ENCODE data around the gene MRPL18. TPM values are rescaled to one million over a fixed set of nuclear protein-coding genes. Genes with fewer than 3 reads are reported as not detected.
"Not testable (repeated sequence)": the region's sequence is repeated elsewhere in the genome, so short reads cannot be mapped to it uniquely, and the experiment has no call there.

Gene MRPL18
- total and polyA plus RNA-seq, 4 experiments from 2014 or later: 43.9 to 105 (median 56.8) TPM

DNA sequence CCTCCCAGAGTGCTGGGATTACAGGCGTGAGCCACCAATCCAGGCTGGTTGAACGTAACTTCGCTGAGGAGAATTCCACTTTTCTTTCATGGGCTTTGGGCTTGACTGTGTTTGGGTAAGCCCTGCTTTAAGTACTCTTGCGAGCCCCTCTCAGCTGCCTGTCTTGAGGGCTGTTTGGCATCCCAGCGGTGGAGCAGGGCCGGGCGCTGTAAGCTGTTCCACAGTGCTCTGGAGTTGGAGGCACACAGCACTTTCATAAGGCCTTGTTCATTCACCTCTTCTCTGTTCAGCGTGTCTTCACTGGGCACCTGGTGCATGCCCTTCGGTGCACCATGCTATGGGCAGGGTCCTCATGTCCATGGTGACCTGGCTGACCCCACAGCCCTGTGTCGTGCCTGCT, 31.5 kb downstream of the MRPL18 start:
- H3K27me3 ChIP-seq (ENCODE audit: insufficient read depth, low read length): no peaks in the 10 kb centered on the region
- Mint-ChIP-seq H3K36me3 (peaks cover 0 to 10% of the 10 kb centered on the region in 2 donors), H3K27ac (no peak overlapping the region), H3K9me3 (no peaks in the 10 kb centered on the region), H3K27me3 (no peaks in the 10 kb centered on the region), H3K4me3 (no peak overlapping the region), H3K4me1 (peaks cover 13 to 28% (median 15%) of the 10 kb centered on the region in 4 donors)
- no peaks in the 10 kb centered on the region for H3K36me3 ChIP-seq (ENCODE audit: insufficient read depth, low read length)
- POLR2A ChIA-PET (ENCODE audit: partially characterized antibody): interaction anchor here (2.8 kb wide), 1 partner anchor 32 kb away, joined by 23 read pairs; the partner anchor contains the start of genes MRPL18 and TCP1
- intact Hi-C loops (cut with micrococcal nuclease): no loop called here
- DNase-seq: no peak
- H3K4me3 ChIP-seq (ENCODE audit: low read length in 2 of 2): no peak overlapping the region
- H3K9me3 ChIP-seq (ENCODE audit: control insufficient read depth in 1 of 2, low read length in 2 of 2): no peaks in the 10 kb centered on the region
- H3K27ac ChIP-seq (ENCODE audit: low read depth, low read length): no peak overlapping the region
- H3K4me1 ChIP-seq (ENCODE audit: insufficient read depth, low read length): peaks cover 13% of the 10 kb centered on the region
- CTCF ChIA-PET (ENCODE audit: partially characterized antibody): interaction anchor here (2.4 kb wide), 2 partner anchors 101 to 131 kb away, joined by 7 to 9 read pairs; no protein-coding TSS in a partner anchor

DNA sequence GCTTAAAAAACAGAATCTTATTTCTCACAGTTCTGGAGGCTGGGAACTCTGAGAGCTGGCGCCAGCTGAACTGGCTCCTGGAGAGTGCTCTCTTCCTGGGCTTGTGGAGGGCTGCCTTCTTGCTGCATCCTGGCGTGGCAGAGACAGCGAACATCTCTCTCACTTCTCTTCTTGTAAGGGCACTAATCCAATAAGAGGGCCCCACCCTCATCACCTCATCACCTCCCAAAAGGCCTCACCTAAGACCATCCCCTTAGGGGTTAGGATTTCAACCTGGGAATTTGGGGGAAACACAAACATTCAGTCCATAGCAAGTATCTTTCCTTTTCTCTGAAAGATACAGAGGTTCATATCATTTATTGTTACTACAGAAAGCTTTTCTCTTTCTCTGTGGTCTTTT, 33.7 kb downstream of the MRPL18 start:
- H3K4me3 ChIP-seq (ENCODE audit: low read length in 2 of 2): no peak overlapping the region
- no peak overlapping the region for H3K27ac ChIP-seq (ENCODE audit: low read depth, low read length)
- H3K4me1 ChIP-seq (ENCODE audit: insufficient read depth, low read length): peaks cover 13% of the 10 kb centered on the region
- intact Hi-C loops (cut with micrococcal nuclease): no loop called here
- H3K27me3 ChIP-seq (ENCODE audit: insufficient read depth, low read length): no peaks in the 10 kb centered on the region
- H3K36me3 Mint-ChIP-seq: peaks cover 0 to 10% of the 10 kb centered on the region in 2 donors
- CTCF ChIA-PET (ENCODE audit: partially characterized antibody): no interaction called here
- H3K4me3 Mint-ChIP-seq: no peak overlapping the region
- DNase-seq: no peak
- no peaks in the 10 kb centered on the region for H3K9me3 ChIP-seq (ENCODE audit: control insufficient read depth in 1 of 2, low read length in 2 of 2)
- H3K9me3 Mint-ChIP-seq: no peaks in the 10 kb centered on the region
- POLR2A ChIA-PET (ENCODE audit: partially characterized antibody): no interaction called here
- H3K36me3 ChIP-seq (ENCODE audit: insufficient read depth, low read length): no peaks in the 10 kb centered on the region
- peak overlapping the region in 1 of 7 donors; percentile 23 for H3K27ac Mint-ChIP-seq
- peaks cover 13 to 28% (median 15%) of the 10 kb centered on the region in 4 donors for H3K4me1 Mint-ChIP-seq
- no peaks in the 10 kb centered on the region for H3K27me3 Mint-ChIP-seq

DNA sequence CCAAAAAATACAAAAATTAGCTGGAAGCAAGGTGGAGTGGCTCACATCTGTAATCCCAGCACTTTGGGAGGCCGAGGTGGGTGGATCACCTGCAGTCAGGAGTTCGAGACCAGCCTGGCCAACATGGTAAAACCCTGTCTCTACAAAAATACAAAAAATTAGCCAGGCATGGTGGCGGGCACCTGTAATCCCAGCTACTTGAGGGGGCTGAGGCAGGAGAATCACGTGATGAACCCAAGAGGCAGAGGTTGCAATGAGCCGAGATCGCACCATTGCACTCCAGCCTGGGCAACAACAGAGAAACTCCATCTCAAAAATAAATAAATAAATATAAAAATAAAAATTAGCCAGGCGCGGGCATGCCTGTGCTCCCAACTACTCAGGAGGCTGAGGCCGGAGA, 34.4 kb downstream of the MRPL18 start:
- H3K27ac Mint-ChIP-seq; DNase-seq; H3K36me3 ChIP-seq (ENCODE audit: insufficient read depth, low read length); CTCF ChIA-PET (ENCODE audit: partially characterized antibody); H3K4me3 ChIP-seq (ENCODE audit: low read length in 2 of 2); H3K9me3 Mint-ChIP-seq; intact Hi-C loops (cut with micrococcal nuclease); H3K27me3 Mint-ChIP-seq; POLR2A ChIA-PET (ENCODE audit: partially characterized antibody); H3K4me3 Mint-ChIP-seq; H3K27ac ChIP-seq (ENCODE audit: low read depth, low read length); H3K9me3 ChIP-seq (ENCODE audit: control insufficient read depth in 1 of 2, low read length in 2 of 2); H3K27me3 ChIP-seq (ENCODE audit: insufficient read depth, low read length); H3K4me1 ChIP-seq (ENCODE audit: insufficient read depth, low read length); H3K36me3 Mint-ChIP-seq: not testable (repeated sequence)
- H3K4me1 Mint-ChIP-seq: peaks cover 9 to 24% (median 11%) of the 10 kb centered on the region in 4 donors

DNA sequence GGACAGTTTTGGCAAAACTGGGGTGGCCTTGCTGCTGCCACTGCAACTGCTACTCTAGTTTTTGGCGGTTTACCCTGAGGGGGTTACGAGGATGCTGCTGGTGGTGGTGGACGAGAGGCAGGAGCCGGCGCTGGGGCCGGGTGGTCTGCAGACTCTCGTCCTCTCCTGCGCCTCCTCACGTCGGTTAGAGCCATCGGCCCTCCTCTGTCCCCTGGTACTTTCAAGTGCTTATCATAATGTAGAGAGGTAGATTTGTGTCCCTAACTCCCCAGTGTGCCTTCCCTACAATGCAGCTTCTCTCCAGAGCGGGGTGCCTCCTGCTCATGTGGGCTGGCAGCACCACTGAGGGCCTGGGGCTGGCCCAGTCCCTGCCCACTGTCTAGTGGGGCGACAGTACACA, 35.7 kb downstream of the MRPL18 start:
- Mint-ChIP-seq H3K9me3 (no peaks in the 10 kb centered on the region), H3K27me3 (peaks cover 0 to 1% of the 10 kb centered on the region in 2 donors), H3K36me3 (peaks cover 0 to 10% of the 10 kb centered on the region in 2 donors), H3K4me3 (no peak overlapping the region), H3K27ac (no peak overlapping the region), H3K4me1 (peaks cover 2 to 14% (median 2%) of the 10 kb centered on the region in 4 donors)
- Histone ChIP-seq H3K27ac (ENCODE audit: low read depth, low read length) (no peak overlapping the region), H3K36me3 (ENCODE audit: insufficient read depth, low read length) (no peaks in the 10 kb centered on the region), H3K4me3 (ENCODE audit: low read length in 2 of 2) (no peak overlapping the region), H3K9me3 (ENCODE audit: control insufficient read depth in 1 of 2, low read length in 2 of 2) (no peaks in the 10 kb centered on the region), H3K4me1 (ENCODE audit: insufficient read depth, low read length) (no peaks in the 10 kb centered on the region), H3K27me3 (ENCODE audit: insufficient read depth, low read length) (no peaks in the 10 kb centered on the region)
- ChIA-PET CTCF (ENCODE audit: partially characterized antibody) (no interaction called here), POLR2A (ENCODE audit: partially characterized antibody) (no interaction called here)
- intact Hi-C loops (cut with micrococcal nuclease): no loop called here
- no peak for DNase-seq

DNA sequence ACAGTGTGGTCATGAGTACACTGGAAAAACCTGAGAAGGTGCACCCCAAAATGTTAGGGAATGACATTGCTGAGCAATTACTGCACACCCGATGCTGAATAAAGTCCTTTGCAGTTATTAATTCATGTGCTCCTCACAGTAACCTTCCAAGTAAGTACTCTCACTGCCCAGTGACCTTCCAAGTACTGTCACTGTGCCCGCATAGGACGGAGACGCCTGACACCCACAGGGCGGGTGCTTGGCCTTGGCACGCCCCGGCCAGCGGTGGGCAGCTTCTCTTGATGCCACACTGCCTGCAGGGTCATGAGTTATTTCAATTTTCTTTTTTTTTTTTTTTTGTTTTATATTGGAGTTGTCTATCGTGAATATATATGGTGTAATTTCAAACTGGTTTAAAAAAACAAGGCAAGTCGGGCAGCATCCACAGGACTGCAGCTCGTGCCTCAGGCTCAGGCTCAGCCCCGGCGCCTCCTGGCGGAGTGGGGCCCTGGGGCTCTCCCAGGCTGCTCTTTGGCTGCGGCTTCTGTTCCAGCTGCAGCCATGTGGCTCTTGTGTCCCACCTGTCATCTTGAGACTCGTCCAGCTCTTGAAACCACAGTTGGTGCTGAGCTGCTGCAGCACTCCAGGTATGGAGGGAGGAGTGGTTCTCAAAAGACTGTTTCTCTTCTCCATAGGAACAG, 36.8 kb downstream of the MRPL18 start:
- DNase-seq: no peak
- Mint-ChIP-seq H3K4me1 (peaks cover 2 to 6% (median 3%) of the 10 kb centered on the region in 4 donors), H3K27me3 (peaks cover 0 to 1% of the 10 kb centered on the region in 2 donors), H3K9me3 (no peaks in the 10 kb centered on the region), H3K4me3 (no peak overlapping the region), H3K27ac (no peak overlapping the region), H3K36me3 (peaks cover 0 to 10% of the 10 kb centered on the region in 2 donors)
- Histone ChIP-seq H3K27me3 (ENCODE audit: insufficient read depth, low read length) (no peaks in the 10 kb centered on the region), H3K9me3 (ENCODE audit: control insufficient read depth in 1 of 2, low read length in 2 of 2) (no peaks in the 10 kb centered on the region), H3K36me3 (ENCODE audit: insufficient read depth, low read length) (no peaks in the 10 kb centered on the region), H3K4me3 (ENCODE audit: low read length in 2 of 2) (no peak overlapping the region), H3K4me1 (ENCODE audit: insufficient read depth, low read length) (no peaks in the 10 kb centered on the region), H3K27ac (ENCODE audit: low read depth, low read length) (no peak overlapping the region)
- intact Hi-C loops (cut with micrococcal nuclease): no loop called here
- CTCF ChIA-PET (ENCODE audit: partially characterized antibody): no interaction called here
- POLR2A ChIA-PET (ENCODE audit: partially characterized antibody): no interaction called here

DNA sequence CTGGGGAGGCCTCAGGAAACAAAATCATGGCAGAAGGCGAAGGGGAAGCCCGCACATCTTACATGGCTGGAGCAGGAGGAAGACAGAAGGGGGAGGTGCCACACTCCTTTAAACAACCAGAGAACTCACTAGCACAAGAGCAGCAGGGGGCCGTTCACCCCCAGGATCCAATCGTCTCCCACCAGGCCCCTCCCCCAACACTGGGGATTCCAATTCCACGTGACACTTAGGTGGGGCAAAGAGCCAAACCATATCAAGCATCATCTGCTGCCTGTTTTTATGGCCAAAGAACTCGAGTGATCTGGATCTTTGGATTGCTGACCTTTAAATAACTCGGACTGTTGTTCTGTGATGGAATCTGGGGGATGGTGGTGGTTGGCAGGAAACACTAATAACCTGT, 37.8 kb downstream of the MRPL18 start:
- Histone ChIP-seq H3K27me3 (ENCODE audit: insufficient read depth, low read length) (no peaks in the 10 kb centered on the region), H3K4me1 (ENCODE audit: insufficient read depth, low read length) (no peaks in the 10 kb centered on the region), H3K4me3 (ENCODE audit: low read length in 2 of 2) (no peak overlapping the region), H3K9me3 (ENCODE audit: control insufficient read depth in 1 of 2, low read length in 2 of 2) (no peaks in the 10 kb centered on the region), H3K27ac (ENCODE audit: low read depth, low read length) (no peak overlapping the region), H3K36me3 (ENCODE audit: insufficient read depth, low read length) (no peaks in the 10 kb centered on the region)
- CTCF ChIA-PET (ENCODE audit: partially characterized antibody): no interaction called here
- POLR2A ChIA-PET (ENCODE audit: partially characterized antibody): no interaction called here
- Mint-ChIP-seq H3K9me3 (no peaks in the 10 kb centered on the region), H3K27me3 (peaks cover 0 to 1% of the 10 kb centered on the region in 2 donors), H3K4me3 (no peak overlapping the region), H3K4me1 (peaks cover 2 to 6% (median 3%) of the 10 kb centered on the region in 4 donors), H3K27ac (no peak overlapping the region), H3K36me3 (peaks cover 0 to 8% of the 10 kb centered on the region in 2 donors)
- intact Hi-C loops (cut with micrococcal nuclease): no loop called here
- no peak for DNase-seq

DNA sequence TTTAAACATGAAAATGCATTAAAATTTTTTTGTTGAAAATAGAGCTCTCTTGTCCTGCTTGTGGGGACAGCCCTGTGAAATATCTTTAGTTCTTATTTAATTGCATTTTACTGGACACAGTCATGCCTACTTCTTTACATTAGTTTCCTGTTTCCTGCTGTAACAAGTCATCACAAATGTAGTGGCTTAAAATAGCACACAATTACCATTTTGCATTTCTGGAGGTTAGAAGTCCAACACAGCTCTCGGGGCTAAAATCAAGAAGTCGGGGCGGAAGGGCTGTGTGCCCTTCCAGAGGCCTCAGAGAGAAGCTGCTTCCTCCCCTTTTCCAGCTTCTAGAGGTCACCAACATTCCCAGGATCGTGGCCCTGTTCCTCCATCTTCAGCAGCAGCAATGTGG, 39.3 kb downstream of the MRPL18 start:
- Mint-ChIP-seq H3K27me3 (peaks cover 0 to 1% of the 10 kb centered on the region in 2 donors), H3K27ac (no peak overlapping the region), H3K4me1 (peaks cover 4 to 7% (median 6%) of the 10 kb centered on the region in 4 donors), H3K9me3 (no peaks in the 10 kb centered on the region), H3K36me3 (no peaks in the 10 kb centered on the region), H3K4me3 (no peak overlapping the region)
- Histone ChIP-seq H3K27ac (ENCODE audit: low read depth, low read length) (no peak overlapping the region), H3K9me3 (ENCODE audit: control insufficient read depth in 1 of 2, low read length in 2 of 2) (no peaks in the 10 kb centered on the region), H3K36me3 (ENCODE audit: insufficient read depth, low read length) (no peaks in the 10 kb centered on the region), H3K4me1 (ENCODE audit: insufficient read depth, low read length) (peaks cover 3% of the 10 kb centered on the region), H3K27me3 (ENCODE audit: insufficient read depth, low read length) (no peaks in the 10 kb centered on the region), H3K4me3 (ENCODE audit: low read length in 2 of 2) (no peak overlapping the region)
- no peak for DNase-seq
- ChIA-PET POLR2A (ENCODE audit: partially characterized antibody) (no interaction called here), CTCF (ENCODE audit: partially characterized antibody) (interaction anchor here (0.8 to 1.2 kb wide), 3 partner anchors 23 to 626 kb away, joined by 3 to 4 read pairs (median 3); no protein-coding TSS in a partner anchor)
- intact Hi-C loops (cut with micrococcal nuclease): no loop called here
